Suppressor macrophage treated with lipopolysaccharide for 1 hour (primary cell): ENCODE data around the gene FAM186B.
"Not testable (repeated sequence)": the region's sequence is repeated elsewhere in the genome, so short reads cannot be mapped to it uniquely, and the experiment has no call there.

ENCODE experiments used
- DNase-seq, 3 donors: peaks; one replicate each; pipeline ENCODE4 v3.0.0-alpha.2; 2020 to 2022

The FAM186B gene, protein sequence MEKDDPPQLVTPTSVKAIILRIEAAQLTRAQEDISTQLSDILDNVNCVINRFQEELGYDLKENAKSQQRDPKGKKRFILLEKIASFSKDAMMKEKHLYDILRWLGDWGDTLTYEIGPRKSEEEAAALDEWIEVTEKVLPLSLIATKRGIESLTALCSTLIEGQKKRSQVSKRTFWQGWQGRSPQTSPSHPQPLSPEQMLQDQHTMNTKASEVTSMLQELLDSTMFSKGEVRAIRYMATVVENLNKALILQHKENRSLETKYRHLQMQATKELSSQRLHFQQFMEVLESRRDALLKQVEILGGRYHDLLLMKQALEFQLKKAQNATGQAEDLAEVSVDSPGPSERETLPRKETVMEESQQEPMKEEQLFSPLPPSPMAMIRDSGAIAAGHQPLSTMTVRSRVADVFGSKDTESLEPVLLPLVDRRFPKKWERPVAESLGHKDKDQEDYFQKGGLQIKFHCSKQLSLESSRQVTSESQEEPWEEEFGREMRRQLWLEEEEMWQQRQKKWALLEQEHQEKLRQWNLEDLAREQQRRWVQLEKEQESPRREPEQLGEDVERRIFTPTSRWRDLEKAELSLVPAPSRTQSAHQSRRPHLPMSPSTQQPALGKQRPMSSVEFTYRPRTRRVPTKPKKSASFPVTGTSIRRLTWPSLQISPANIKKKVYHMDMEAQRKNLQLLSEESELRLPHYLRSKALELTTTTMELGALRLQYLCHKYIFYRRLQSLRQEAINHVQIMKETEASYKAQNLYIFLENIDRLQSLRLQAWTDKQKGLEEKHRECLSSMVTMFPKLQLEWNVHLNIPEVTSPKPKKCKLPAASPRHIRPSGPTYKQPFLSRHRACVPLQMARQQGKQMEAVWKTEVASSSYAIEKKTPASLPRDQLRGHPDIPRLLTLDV

GRCh38 chr12:49605539-49605938 lies at the start of gene FAM186B:
TSS of gene FAM186B (minus strand) at chr12:49605639. CDS start at chr12:49605477, 162 bp downstream.
- DNase-seq, result not testable (repeated sequence)

DNA sequence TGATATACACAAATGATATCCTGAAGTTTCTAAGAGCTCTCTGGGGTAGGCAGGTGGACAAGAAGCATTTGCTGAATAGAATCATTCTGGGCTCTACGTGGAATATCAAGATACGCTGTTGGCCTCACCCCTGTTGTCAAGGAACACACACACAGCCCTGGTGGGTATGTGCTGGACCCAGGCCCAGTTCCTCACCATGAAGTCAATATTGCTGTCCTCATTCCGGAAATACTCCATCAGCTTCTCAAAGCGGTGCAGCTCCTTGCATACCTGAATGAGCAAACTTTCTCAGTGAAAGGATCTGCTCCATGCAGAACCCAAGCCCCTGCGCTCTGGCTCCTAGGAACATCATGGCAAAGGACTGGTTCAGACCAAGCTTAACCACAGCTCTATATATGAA lies 49.3 kb upstream of the FAM186B start:
- no peak for DNase-seq

- peak in 1 of 3 donors; percentile 17 for DNase-seq
Observed at GRCh38 chr12:49652921-49653520, 47.6 kb upstream of the FAM186B start.

- DNase-seq, result no peak
Observed at GRCh38 chr12:49651855-49652254, 46.4 kb upstream of the FAM186B start.

DNA sequence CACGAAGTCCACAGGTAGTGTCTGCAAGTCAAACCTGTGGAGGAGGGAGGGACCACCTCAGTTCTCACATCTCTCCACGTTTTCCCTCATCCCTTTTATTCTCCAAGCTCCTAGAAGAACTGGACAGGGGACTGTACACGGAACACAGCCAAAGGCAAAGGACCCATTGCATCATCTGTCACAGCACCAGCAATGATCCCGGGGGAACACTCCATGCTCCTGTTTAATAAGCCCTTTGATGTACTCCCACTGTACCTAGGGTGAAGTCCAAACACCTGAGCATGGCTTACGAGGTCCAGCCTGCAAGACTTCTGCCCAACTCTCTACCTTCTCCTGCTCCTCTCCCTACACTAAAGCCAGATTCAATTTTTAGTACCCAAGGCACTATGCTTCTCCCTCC lies 44.5 kb upstream of the FAM186B start:
- DNase-seq, result no peak

DNA sequence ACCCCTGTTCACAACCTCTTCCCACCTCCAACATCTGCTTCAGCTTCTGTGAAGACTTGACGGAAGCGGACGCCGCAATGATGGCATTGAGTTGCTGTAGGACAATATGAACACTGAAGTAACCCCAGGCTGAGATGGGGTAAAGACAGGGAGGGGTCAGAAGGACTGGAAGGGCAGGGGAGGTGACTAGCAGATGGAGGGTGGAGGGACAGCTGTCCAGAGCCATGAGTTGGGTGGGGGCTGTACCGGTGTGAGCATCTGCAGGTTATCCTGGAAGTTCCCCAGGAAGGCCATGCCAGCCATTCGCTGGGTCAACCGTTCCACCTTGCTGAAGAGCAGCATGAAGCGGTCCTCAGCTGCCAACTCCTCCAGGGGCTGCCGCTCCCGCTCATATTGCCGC lies 44.0 kb upstream of the FAM186B start:
- no peak for DNase-seq

DNA sequence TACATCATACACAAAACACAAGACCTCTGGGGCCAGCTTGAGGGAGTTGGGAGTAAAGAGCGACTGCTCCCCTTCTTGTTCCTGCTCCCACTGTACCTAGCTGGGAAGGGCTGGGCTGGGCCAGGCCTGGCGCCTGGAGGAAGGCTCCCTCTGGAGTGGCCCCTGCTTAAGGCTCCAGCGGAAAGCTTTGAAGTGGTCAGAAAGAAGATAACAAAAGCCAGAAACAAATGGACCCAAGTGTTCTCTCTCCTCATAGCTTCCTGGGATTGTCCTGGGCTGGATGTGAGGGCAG lies 43.2 kb upstream of the FAM186B start:
- DNase-seq, result no peak

- no peak for DNase-seq
Observed at GRCh38 chr12:49647827-49648711, 42.6 kb upstream of the FAM186B start.

GRCh38 chr12:49646871-49647654 lies 41.6 kb upstream of the FAM186B start:
- no peak for DNase-seq

DNA sequence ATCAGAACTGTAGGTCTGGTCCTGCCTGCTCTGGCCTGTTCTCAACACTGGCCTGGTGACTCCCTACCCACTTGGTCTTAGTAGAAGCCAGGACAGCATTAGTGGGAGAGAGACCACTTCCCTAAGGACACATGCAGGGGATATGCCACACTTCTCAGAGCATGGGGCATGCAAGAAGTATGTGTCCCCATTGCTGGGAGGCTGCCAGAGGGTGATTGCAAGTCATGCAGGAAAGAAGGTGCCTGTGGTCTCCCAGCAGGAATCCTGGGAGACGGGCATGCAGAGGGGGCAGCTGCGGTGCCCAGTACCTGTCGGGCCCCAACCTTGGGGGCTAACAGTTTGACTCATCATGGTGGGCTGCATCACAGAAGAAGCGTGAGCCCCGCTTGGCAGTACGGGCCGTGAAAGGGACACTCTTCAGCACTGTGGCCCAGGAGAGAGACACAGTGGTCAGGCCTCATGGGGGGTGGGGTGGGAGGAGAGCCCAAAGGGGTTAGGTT lies 40.9 kb upstream of the FAM186B start:
- DNase-seq, result no peak

DNA sequence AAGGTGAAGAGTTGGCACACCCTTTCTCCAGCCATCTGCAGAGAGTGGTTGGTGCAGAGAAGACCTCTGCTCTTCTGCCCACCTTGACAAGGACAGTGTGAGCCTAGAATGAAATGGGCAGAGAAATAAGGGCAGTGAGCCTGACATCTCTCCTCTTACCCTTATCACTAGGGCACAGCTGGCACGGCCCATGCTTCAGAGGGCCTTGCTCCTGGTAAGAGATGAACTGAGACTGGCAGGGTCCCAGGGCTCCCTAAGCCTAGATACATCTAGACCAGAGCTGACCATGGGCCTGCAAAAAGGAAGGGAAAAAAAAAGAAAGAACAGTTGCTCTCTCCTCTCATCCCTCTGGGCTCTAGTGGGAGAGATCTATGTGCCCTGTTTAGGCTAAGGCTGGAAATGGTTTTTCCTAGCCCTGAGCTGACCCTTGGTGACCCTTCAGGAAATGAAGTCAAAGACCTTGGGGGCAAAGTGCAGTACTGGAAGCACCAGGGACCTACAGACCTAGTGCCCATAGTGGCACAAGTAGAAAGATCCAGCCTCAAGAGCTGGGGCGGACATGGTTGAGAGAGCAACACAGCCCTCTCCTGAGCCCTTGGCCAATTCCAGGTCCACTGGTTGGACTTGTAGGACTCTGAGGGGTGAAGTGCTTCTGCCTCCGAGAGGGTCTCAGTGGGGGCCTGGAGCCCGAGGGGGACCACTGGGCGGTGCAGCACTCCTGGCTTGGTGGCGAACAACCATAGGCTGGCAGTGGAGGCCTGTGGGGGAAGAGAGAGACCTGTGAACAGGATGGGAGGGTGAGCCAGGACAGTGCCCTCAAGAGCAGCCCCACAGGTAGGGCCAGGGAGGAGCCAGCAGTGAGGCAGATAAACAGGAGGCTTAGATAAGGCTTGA lies 40.0 kb upstream of the FAM186B start:
- no peak for DNase-seq

DNA sequence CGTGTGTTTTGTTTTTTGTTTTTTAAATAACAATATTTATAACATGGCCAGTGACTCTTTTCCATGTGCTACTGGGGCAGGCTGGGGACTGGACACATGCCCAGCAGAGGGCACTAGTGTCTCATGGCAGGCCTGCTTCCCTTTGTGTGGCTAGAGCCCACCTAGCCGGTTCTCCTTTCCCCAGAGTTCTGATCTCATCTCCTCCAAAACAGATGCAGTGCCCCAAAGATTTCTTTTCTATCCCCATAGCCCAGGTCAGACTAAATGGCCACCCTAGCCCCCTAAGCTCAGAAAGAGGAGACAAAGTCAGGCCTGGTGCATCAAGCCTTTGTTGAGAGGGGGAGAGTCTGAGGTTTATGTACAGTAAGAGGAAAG lies 39.2 kb upstream of the FAM186B start:
- DNase-seq, result peak; percentile 80 to 87 (median 85)

- no peak for DNase-seq
Observed at GRCh38 chr12:49643961-49644619, 38.7 kb upstream of the FAM186B start.

GRCh38 chr12:49643135-49643534 lies 37.7 kb upstream of the FAM186B start:
- no peak for DNase-seq

DNA sequence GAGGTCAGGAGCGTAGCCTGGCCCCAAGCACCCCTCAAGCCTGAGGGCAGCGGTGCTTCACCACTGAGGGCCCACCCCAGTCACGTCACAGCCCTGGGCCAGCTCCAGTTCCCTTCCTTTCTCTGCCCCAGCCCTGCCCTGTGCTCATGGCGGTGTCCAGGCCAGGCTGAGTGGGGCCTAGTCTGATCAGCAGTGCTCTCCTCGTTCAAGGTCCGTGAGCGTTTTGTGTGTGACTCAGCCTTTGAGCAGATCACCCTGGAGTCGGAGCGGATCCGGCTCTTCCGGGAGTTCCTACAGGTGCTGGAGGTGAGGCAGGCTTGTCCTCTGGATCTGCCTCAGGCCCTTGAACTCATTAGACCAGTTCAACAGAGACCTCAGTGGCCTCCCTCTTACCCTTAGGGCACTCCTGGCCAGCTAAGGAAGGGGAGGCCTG lies 36.9 kb upstream of the FAM186B start:
- no peak for DNase-seq

GRCh38 chr12:49641748-49642369 lies 36.4 kb upstream of the FAM186B start:
- DNase-seq, result no peak

DNA sequence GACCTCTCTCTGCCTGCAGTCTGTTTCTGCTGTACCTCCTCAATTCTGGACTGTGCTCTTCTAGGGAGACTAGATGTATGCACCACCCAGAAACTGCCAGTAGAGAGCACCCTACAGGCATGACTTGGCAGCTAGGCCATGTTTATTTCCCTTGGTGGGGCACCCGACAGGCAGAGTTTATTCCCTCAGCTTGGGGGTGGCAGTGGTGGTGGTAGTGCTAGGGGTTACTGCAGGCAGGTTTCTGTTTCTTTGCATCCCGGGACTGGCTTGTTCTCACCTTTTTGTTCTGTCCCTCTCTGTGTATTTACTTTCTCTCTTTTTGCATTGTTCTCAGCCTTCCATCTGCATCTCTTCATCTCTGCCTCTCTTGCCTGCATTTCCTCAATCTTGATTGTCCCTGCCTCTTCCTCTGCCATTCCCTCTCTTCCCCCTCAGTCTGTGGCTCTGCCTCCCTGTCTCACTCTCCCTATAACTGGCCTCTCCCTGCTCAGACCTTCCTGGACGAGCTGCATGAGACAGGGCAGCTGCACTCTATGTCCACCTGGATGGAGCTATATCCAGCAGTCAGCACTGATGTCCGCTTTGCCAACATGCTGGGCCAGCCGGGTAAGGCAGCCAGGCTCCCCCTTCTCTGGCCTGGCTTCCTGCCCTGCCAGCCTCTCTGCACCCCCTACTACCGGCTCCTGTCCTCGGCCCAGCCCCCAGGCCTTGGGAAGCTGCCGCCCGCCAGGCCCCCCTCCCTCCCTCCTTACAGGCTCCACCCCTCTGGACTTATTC lies 31.7 kb upstream of the FAM186B start:
- peak; percentile 68 to 72 (median 71) for DNase-seq

DNA sequence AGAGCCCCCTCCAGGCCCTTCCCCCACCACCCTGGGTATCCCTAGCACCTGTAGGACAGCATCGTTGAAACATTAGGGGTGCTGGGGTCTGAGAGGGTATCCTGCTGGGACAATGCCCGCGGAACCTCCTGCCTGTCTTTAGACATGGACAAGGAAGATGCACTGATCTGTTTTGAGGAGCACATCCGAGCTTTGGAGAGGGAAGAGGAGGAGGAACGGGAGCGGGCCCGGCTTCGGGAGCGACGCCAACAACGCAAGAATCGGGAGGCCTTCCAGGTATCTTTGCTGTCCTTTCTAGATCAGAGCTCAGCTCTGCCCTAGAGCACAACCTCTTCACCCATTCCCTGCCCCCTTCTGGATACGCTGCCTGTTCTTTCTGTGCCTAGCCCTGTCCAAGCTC lies 31.1 kb upstream of the FAM186B start:
- DNase-seq, result no peak

GRCh38 chr12:49635656-49636055 lies 30.2 kb upstream of the FAM186B start:
- DNase-seq, result no peak
